ENCODE results near the gene GATA1.
A peak's percentile ranks its signal among the peaks of the same experiment; 100 is the strongest.

GATA1 gene

GRCh38 chrX:48785540-48786214 is 713 bp upstream of the GATA1 start:
- no peak for DNase-seq

DNA sequence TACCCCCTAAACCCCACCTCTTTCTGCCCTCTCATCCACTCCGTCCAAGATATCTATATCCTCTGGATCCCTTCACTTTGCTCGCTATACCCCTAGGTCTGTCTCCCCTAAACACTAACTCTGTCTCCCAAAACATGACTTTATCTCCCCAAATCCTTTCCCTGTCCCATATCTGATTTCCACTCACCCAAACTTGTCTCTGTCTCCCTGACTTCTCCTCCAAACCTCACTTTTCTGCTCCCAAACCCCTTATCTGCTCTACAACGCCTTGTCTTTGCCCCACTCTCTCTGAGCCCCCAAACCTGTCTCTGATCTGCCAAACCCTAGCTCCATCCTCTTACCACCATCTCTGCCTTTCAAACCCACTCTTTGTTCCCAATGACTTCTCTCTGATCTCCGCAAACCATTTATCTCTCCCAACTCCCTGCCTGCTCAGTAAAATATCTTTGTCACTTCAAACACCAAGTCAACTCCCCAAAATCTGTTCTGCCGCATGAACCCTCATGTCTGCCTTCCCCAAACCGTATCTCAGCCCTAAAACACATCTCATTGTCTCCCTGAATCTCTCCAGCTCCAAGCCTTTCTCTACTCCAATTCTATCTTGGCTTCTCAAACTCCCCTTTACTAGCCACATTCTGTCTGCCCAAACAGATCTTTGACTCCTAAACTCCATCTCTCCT is 575 bp downstream of the GATA1 start:
- no peak for DNase-seq

DNA sequence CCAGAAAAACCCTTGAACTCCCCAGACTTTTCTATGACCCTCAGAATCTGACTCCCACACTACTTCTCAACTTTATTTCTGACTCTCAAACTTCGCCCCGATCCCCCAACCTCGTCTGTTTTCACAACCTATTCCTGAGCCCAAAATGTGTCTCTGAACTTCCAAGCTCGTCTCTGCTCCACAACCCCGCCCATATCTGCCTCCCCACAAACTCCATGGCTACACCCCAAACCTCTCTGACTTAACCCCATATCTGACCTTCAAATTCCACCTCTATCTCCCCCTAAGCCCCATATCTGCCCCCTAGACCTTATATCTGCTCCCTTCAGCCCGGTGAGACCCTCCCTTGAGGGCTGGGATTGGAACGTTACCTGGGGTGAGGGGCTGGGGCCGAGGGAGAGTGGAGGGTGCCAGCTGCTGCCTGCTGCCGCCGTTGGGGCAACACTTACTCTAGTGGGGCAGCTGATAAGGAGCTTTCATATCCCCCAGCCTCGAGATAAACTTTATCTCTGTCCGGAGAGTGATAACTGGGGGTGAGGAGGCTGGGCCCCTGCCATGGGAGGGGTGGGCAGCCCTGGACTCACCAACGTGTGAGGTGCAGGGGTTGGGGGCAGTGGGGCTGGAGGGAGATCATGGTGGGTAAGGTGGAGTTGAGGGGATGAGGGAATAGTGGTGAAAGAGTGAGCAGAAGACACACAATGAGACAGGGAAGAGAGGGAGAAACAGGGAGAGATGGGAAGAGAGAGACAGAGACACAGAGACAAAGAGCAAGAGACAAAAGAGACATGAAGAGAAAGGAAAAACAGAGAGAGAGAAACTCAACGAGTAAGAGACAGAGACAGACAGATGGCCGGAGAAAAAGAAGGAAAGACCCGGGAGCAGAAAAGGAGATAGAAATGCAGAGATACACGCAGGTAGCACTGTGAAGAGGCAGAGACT is 1.4 kb downstream of the GATA1 start:
- DNase-seq, result no peak

- DNase-seq, result no peak
Measured at GRCh38 chrX:48789366-48790220, 3.2 kb downstream of the GATA1 start.

DNA sequence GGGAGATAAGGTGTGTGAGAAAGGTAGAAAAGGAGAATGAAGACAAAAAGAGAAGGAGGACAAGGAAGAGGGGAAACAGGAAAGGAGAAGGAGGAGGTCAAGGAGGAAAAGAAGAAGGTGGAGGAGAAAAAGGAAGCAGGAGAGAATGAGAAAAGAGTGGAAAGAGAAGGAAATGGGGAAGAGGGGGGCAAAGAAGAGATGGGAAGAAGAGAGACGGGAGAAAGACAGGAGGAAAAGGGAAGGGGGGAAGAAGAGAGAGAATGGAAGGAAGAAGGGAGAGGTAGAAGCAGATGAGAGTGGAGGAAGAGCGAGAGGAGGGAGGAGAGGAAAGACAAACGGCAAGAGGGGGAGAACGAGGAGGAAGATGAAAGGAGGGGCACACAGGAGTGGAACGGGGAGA is 4.1 kb downstream of the GATA1 start:
- DNase-seq, result no peak

DNA sequence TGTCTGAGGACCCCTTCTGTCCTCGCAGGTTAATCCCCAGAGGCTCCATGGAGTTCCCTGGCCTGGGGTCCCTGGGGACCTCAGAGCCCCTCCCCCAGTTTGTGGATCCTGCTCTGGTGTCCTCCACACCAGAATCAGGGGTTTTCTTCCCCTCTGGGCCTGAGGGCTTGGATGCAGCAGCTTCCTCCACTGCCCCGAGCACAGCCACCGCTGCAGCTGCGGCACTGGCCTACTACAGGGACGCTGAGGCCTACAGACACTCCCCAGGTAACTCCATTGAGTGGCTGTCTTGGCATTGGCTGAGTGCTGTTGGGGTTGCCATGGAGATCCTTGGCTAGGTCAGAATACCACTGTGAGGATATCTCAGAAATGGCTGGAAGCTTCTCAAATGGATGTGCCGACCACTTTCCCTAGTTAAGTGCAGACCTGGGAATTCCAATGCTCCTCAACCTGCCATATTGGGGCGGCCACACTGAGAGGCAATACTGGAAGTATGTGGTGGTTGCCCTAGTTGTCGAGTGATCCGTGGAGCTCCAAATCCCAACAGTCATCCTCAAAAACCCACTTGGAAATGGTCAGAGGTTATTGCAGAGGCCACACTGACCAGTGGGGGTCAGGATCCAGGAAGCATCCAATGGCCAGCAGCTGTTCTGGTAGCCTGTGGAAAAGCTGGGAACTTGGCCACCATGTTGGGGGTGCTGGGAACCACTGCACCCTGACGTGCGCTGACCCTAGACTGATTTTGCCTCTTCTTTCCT is 4.9 kb downstream of the GATA1 start:
- DNase-seq, result no peak

DNA sequence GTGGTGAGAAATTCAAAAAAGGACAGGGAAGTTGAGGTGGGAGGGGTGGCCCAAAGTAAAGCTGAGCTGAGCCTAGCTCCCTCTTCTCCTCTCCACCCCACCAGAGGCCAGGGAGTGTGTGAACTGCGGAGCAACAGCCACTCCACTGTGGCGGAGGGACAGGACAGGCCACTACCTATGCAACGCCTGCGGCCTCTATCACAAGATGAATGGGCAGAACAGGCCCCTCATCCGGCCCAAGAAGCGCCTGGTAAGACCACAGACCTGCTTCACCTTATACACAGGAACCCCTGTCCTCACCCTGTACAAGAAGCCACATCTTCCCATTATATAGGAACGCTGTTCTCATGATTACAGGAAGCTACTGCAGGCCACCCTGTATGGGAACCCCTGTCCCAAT is 5.8 kb downstream of the GATA1 start:
- no peak for DNase-seq

GRCh38 chrX:48793935-48794334 is 7.5 kb downstream of the GATA1 start:
- DNase-seq, result no peak

- no peak for DNase-seq
Measured at GRCh38 chrX:48794340-48794910, 8.0 kb downstream of the GATA1 start.

DNA sequence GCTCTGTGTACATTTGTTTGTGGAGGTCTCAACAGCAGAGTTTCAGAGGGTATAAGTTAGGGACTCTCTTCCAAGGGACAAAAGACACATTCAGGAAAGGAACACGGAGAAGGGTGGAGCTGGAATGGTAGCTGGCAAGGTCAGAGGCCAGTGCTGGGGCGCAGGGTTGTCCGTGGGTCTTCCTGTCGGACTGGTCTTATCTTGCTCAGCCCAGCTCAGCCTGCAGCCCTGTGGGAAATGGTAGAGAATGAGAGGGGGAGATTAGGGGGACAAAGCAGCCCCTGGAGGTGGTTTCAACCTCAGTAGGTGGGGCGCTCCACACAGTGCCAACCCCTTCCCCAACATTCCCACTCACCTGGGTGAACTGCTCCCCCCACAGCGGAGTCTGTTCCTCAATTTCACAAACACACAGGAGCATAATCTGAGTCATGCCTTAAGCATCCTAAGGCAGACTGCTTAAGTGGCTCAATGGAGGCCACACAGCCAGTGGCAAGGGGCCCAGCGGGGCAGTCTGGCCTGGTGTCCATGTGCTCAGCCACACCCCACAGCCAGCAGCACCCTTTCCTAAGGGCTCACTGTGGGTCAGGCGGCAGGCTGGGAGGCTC is 8.6 kb downstream of the GATA1 start:
- no peak for DNase-seq

DNA sequence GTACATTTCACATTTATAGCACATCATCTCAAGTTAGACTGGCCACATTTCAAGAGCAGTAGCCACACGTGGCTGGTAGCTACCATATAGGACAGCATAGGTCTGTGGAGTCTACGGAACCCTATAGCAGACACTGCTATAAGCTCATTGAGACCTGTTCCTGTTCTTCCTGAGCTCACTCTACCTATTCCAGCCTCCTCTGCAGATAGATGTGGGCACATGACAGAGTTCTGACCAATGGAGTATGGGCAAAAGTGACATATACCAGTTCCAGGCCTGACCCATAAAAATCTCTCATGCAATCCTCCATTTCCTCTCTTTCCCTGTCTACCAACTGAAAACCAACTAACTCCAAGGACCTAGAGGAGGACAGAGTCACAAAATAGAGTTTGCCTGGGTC is 11.9 kb downstream of the GATA1 start:
- DNase-seq, result no peak

GRCh38 chrX:48800574-48801279 is 14.3 kb downstream of the GATA1 start:
- DNase-seq, result peak; percentile 44

GRCh38 chrX:48801280-48802088 is 15.1 kb downstream of the GATA1 start, which contains the start of gene HDAC6:
Gene HDAC6, plus strand, starts transcription at chrX:48802067. Its CDS starts 626 bp downstream, at chrX:48802693.
- DNase-seq, result peak; percentile 98

DNA sequence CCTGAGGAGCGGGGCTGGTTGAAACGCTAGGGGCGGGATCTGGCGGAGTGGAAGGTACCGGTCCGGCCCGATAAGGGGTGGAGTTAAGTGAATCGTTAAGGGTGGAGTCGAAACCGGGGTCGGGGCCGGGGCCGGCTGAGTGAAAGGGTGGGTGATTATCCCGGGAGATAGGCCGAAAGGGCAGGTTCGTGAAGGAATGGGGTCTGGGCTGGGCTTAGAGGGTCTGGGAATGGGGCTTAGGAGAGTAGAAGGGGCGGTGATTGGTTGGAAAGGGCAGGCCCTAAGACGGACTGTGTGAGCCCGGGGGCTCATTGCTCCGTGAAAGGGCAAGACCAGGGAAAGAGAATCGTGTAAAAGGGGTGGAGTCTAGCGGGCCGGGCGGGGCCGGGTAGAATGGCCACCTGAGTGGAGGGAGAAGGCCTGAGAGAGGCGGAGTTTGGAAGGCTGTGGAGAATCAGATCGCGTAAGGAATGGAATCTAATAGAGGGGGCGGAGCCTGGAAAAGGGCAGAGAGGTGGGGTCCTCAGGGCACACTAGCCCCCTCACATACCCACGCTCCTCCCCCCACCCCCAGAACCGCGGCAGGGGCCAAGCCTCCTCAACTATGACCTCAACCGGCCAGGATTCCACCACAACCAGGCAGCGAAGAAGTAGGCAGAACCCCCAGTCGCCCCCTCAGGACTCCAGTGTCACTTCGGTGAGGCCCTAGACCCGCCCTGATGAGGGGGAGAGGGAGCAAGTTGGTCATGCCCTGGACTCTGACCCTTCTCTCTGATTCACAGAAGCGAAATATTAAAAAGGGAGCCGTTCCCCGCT is 15.9 kb downstream of the GATA1 start:
- DNase-seq, result peak; percentile 82

GRCh38 chrX:48802905-48803200 is 16.5 kb downstream of the GATA1 start:
- no peak for DNase-seq

- DNase-seq, result no peak
Measured at GRCh38 chrX:48806081-48806480, 19.7 kb downstream of the GATA1 start.

- peak; percentile 58 for DNase-seq
Measured at GRCh38 chrX:48813644-48814043, 27.3 kb downstream of the GATA1 start.

GRCh38 chrX:48814722-48815121 is 28.3 kb downstream of the GATA1 start:
- no peak for DNase-seq

- no peak for DNase-seq
Measured at GRCh38 chrX:48815266-48815665, 28.9 kb downstream of the GATA1 start.
